ENCODE data around the gene ATP10B.

GRCh38 chr5:160749026-160749425 lies 103.0 kb downstream of the ATP10B start:
- TF ChIP-seq CTCF (IDR thresholded peaks at IDR 0.05; ENCODE audit: low read length) (no peak), EZH2 (IDR thresholded peaks at IDR 0.05; ENCODE audit: borderline replicate concordance, low read length) (no peak)
